H1 (cell line): ENCODE data around the gene CDC25C. TPM values are rescaled to one million over a fixed set of nuclear protein-coding genes. Genes with fewer than 3 reads are reported as not detected.

Experiments used
- CTCF ChIA-PET: fragments of 300-600 bp; sonication (Branson Sonifier 250); formaldehyde crosslinking; loops from one replicate; lab custom pipeline; 2021; ENCODE audit not compliant: partially characterized antibody; lab: Charles Lee
- POLR2A ChIA-PET: fragments of 300-600 bp; sonication (Branson Sonifier 250); formaldehyde crosslinking; loops from one replicate; lab custom pipeline; 2021; ENCODE audit warnings: inconsistent platforms; ENCODE audit not compliant: partially characterized antibody; lab: Charles Lee
- DNase-seq, 2 experiments: peaks; one replicate each; pipeline versions ENCODE4 v3.0.0 to v3.0.0-alpha.2; 2010 to 2022; ENCODE audit warnings: low spot score in 2 of 2, low read depth in 1 of 2, mixed read lengths in 1 of 2
- FAIRE-seq: peaks from 2 replicates; lab custom pipeline; 2011; peaks lifted over from hg19 to GRCh38; lab: Jason Lieb, UNC
- H2AFZ ChIP-seq: 2 replicates; pipeline ENCODE4 v1.8.1; 2012; ENCODE audit warnings: low read length, inconsistent platforms
- H2AK5ac ChIP-seq: 2 replicates; pipeline ENCODE4 v1.6.1; 2013; ENCODE audit warnings: low read depth, low read length
- H2BK120ac ChIP-seq: replicated peaks from 2 replicates; pipeline ENCODE3; 2013; ENCODE audit warnings: low read depth, low read length, inconsistent platforms
- H2BK12ac ChIP-seq: 2 replicates; pipeline ENCODE4 v1.6.1; 2013; ENCODE audit warnings: low read depth, low read length
- H2BK15ac ChIP-seq: 2 replicates; pipeline ENCODE4 v1.6.1; 2013; ENCODE audit warnings: low read length
- H2BK20ac ChIP-seq: 2 replicates; pipeline ENCODE4 v1.6.1; 2013; ENCODE audit warnings: low read length
- H2BK5ac ChIP-seq: 2 replicates; pipeline ENCODE4 v1.6.1; 2013; ENCODE audit warnings: low read depth, low read length
- H3K14ac ChIP-seq: 2 replicates; pipeline ENCODE4 v1.6.1; 2013; ENCODE audit warnings: inconsistent platforms; ENCODE audit not compliant: insufficient read length
- H3K18ac ChIP-seq: 2 replicates; pipeline ENCODE4 v1.6.1; 2013; ENCODE audit warnings: low read length; ENCODE audit errors: extremely low read depth
- H3K23ac ChIP-seq: 2 replicates; pipeline ENCODE4 v1.6.1; 2013; ENCODE audit warnings: inconsistent platforms; ENCODE audit not compliant: insufficient read length
- H3K23me2 ChIP-seq: 2 replicates; pipeline ENCODE4 v1.6.1; 2013; ENCODE audit warnings: low read depth, low read length
- H3K27ac ChIP-seq: 2 replicates; pipeline ENCODE4 v1.6.1; 2011; ENCODE audit warnings: low read depth, low read length, inconsistent platforms
- H3K27me3 ChIP-seq, 4 experiments: replicated peaks in 1 of 4; 1 replicate in 1 of 4; 2 replicates in 3 of 4; pipeline versions ENCODE4 v1.6.1 to v1.8.1; 2011 to 2013; ENCODE audit warnings: low read length in 3 of 4, mild to moderate bottlenecking in 3 of 4, inconsistent platforms in 2 of 4, mixed read lengths in 2 of 4, moderate library complexity in 1 of 4; ENCODE audit not compliant: control insufficient read depth in 3 of 4, insufficient read depth in 3 of 4; ENCODE audit errors: extremely low read depth in 1 of 4
- H3K36me3 ChIP-seq, 4 experiments: 2 replicates each; pipeline versions ENCODE4 v1.6.1 to v1.8.1; 2011 to 2013; ENCODE audit warnings: mild to moderate bottlenecking in 4 of 4, low read length in 3 of 4, moderate library complexity in 2 of 4, control low read depth in 1 of 4, inconsistent platforms in 1 of 4; ENCODE audit not compliant: insufficient read depth in 4 of 4, control insufficient read depth in 2 of 4
- H3K4ac ChIP-seq: replicated peaks from 2 replicates; pipeline ENCODE3; 2013; ENCODE audit warnings: low read length, low read depth, mixed read lengths, inconsistent platforms; ENCODE audit not compliant: insufficient read length
- H3K4me1 ChIP-seq, 4 experiments: replicated peaks in 1 of 4; 1 replicate in 1 of 4; 2 replicates in 3 of 4; pipeline versions ENCODE4 v1.6.1 to v1.8.1; 2011 to 2013; ENCODE audit warnings: low read length in 3 of 4, inconsistent platforms in 2 of 4, mixed read lengths in 1 of 4; ENCODE audit not compliant: insufficient read depth in 4 of 4, control insufficient read depth in 3 of 4
- H3K4me2 ChIP-seq, 2 experiments: 2 replicates each; pipeline versions ENCODE4 v1.6.1 to v1.8.1; 2011 to 2013; ENCODE audit warnings: low read depth in 2 of 2, low read length in 2 of 2, control low read depth in 1 of 2, inconsistent platforms in 1 of 2, mild to moderate bottlenecking in 1 of 2; ENCODE audit not compliant: insufficient read depth in 1 of 2
- H3K4me3 ChIP-seq, 4 experiments: fragments of 200-600, 300-600 bp in 1 of 4; sonication (generic), shearing (Covaris generic), sonication (Bioruptor Twin) in 1 of 4; 2 replicates each; pipeline versions ENCODE4 v1.5.1 to v1.8.1; 2011 to 2016; ENCODE audit warnings: low read length in 4 of 4, low read depth in 3 of 4, control low read depth in 2 of 4, inconsistent platforms in 2 of 4, mild to moderate bottlenecking in 2 of 4, mixed read lengths in 1 of 4, moderate library complexity in 1 of 4; ENCODE audit not compliant: insufficient read depth in 2 of 4; ENCODE audit errors: extremely low read depth in 1 of 4
- H3K56ac ChIP-seq: replicated peaks from 2 replicates; pipeline ENCODE3; 2013; ENCODE audit warnings: low read depth, mild to moderate bottlenecking, mixed read lengths, low read length, inconsistent platforms; ENCODE audit not compliant: insufficient read length
- H3K79me1 ChIP-seq: 2 replicates; pipeline ENCODE4 v1.6.1; 2013; ENCODE audit warnings: low read depth, low read length, control low read depth
- H3K79me2 ChIP-seq, 2 experiments: 2 replicates each; pipeline versions ENCODE4 v1.6.1 to v1.8.1; 2012 to 2013; ENCODE audit warnings: low read length in 2 of 2, mild to moderate bottlenecking in 2 of 2, inconsistent platforms in 1 of 2; ENCODE audit not compliant: insufficient read depth in 2 of 2, control insufficient read depth in 1 of 2
- H3K9ac ChIP-seq, 4 experiments: replicated peaks in 1 of 4; 1 replicate in 1 of 4; 2 replicates in 3 of 4; pipeline versions ENCODE4 v1.6.1 to v1.8.1; 2011 to 2013; ENCODE audit warnings: low read depth in 3 of 4, low read length in 3 of 4, control low read depth in 2 of 4, mild to moderate bottlenecking in 2 of 4, moderate library complexity in 2 of 4, inconsistent platforms in 1 of 4; ENCODE audit errors: extremely low read depth in 1 of 4
- H3K9me3 ChIP-seq, 2 experiments: 2 replicates each; pipeline versions ENCODE4 v1.6.1 to v1.8.1; 2012 to 2013; ENCODE audit warnings: mild to moderate bottlenecking in 2 of 2, moderate library complexity in 2 of 2, control low read depth in 1 of 2, inconsistent platforms in 1 of 2, low read depth in 1 of 2, low read length in 1 of 2, mixed read lengths in 1 of 2; ENCODE audit not compliant: insufficient read depth in 2 of 2
- H4K20me1 ChIP-seq, 2 experiments: replicated peaks in 1 of 2; 2 replicates each; pipeline versions ENCODE3 to v1.8.1; 2011 to 2013; ENCODE audit warnings: inconsistent platforms in 2 of 2, low read length in 2 of 2, mild to moderate bottlenecking in 1 of 2; ENCODE audit not compliant: insufficient read depth in 2 of 2, control insufficient read depth in 1 of 2
- H4K5ac ChIP-seq: 2 replicates; pipeline ENCODE4 v1.6.1; 2013; ENCODE audit warnings: low read length, low read depth, mixed read lengths, inconsistent platforms; ENCODE audit not compliant: insufficient read length
- H4K8ac ChIP-seq: 2 replicates; pipeline ENCODE4 v1.8.0; 2013; ENCODE audit warnings: mild to moderate bottlenecking, moderate library complexity, low read length, inconsistent platforms; ENCODE audit not compliant: insufficient read depth; ENCODE audit errors: extremely low read depth
- H4K91ac ChIP-seq: replicated peaks from 2 replicates; pipeline ENCODE3; 2013; ENCODE audit warnings: low read length, mixed read lengths, inconsistent platforms; ENCODE audit not compliant: insufficient read length
- CREB1 ChIP-seq: IDR thresholded peaks from 2 replicates; pipeline ENCODE4 v1.6.1; 2012; ENCODE audit warnings: inconsistent platforms
- RBBP5 ChIP-seq: IDR thresholded peaks from 2 replicates; pipeline ENCODE4 v1.7.1; 2012; ENCODE audit warnings: low read depth, mild to moderate bottlenecking, inconsistent platforms, low read length, moderate library complexity, borderline replicate concordance
- SP1 ChIP-seq: IDR thresholded peaks from 2 replicates; pipeline ENCODE4 v1.6.1; 2011; ENCODE audit warnings: low read depth, low read length
- YY1 ChIP-seq: IDR thresholded peaks from 2 replicates; pipeline ENCODE4 v1.6.1; 2011; ENCODE audit warnings: low read depth, mild to moderate bottlenecking, low read length
- WGBS, 2 experiments: shearing (Covaris generic) in 1 of 2; methylation state at CpG; one replicate each; pipeline versions ENCODE4 v1.1.6 to v1.1.7; 2013 to 2015; ENCODE audit warnings: low lambda C conversion rate in 2 of 2, mixed read lengths in 2 of 2, inconsistent platforms in 1 of 2, low coverage in 1 of 2, missing lambda C conversion rate in 1 of 2; ENCODE audit not compliant: insufficient replicate concordance in 2 of 2, insufficient coverage in 1 of 2, insufficient read length in 1 of 2; ENCODE audit errors: extremely low coverage in 1 of 2, missing lambda C conversion rate in 1 of 2; 5-methylcytosine and 5-hydroxymethylcytosine counted together
- polyA plus RNA-seq, 7 experiments: library from polyadenylated mRNA; depleted of rRNA in 3 of 7; stranded (reverse) in 5 of 7; unstranded in 2 of 7; fragments of >200 nt in 5 of 7; fragments of 200-250 nt in 2 of 7; gene quantifications; 1 replicate in 5 of 7; 2 replicates in 1 of 7; 4 replicates in 1 of 7; pipeline versions ENCODE4 v1.2.1 to v1.2.3, GENCODE V29; 2011 to 2013; ENCODE audit warnings: missing spikeins in 2 of 7, mixed read lengths in 2 of 7
- total RNA-seq: library from RNA; stranded (reverse); fragmentation: NEBNext Ultra II Directional; extraction: Animal tissue kit (Norgen Biotek cat#: 25700); gene quantifications from 2 replicates; pipeline ENCODE4 v1.2.1, GENCODE V29; 2021

Gene CDC25C
- total and polyA plus RNA-seq, 2 of the 8 experiments (the other 6 are each of a cell fraction or from before 2014, with no cell fraction given), result 18.4 to 20.8 TPM

GRCh38 chr5:138349852-138350562 is 18.4 kb upstream of the CDC25C start:
- no peak overlapping the region for H2BK120ac ChIP-seq
- H3K79me2 ChIP-seq, result peaks cover 5 to 20% of the 10 kb centered on the region in 2 experiments; a peak in 3 of 4 replicates
- H2BK20ac ChIP-seq, result no peak overlapping the region
- H3K4me3 ChIP-seq, result no peak overlapping the region
- no peak for FAIRE-seq
- no peak overlapping the region for H2BK12ac ChIP-seq
- no peak overlapping the region for H3K18ac ChIP-seq
- H2BK15ac ChIP-seq, result no peak overlapping the region
- H2AFZ ChIP-seq, result no peak overlapping the region
- TF ChIP-seq YY1, result no peak
- no peak for TF ChIP-seq CREB1
- TF ChIP-seq RBBP5, result no peak
- TF ChIP-seq SP1, result no peak
- TF ChIP-seq, all 59 proteins: peak for 0
- no peak overlapping the region for H3K27ac ChIP-seq
- no peaks in the 10 kb centered on the region; the same call in 1 of the 2 replicates for H3K79me1 ChIP-seq
- H4K20me1 ChIP-seq, result peaks cover 4 to 7% of the 10 kb centered on the region in 2 experiments
- no peak overlapping the region for H3K4ac ChIP-seq
- 87% methylated on average over 1 of the region's 1 CpG; no CpG with 5 or more reads in 1 of the 2 experiments for WGBS, 2 experiments
- H3K9ac ChIP-seq, result no peak overlapping the region
- CTCF ChIA-PET, result interaction anchor here (1.2 to 11.4 kb wide), 4 partner anchors 13 to 137 kb away, joined by 3 to 196 read pairs (median 4); partner anchors contain the start of genes CDC23, CDC25C and FAM53C
- no peak overlapping the region for H3K56ac ChIP-seq
- peaks cover 8% of the 10 kb centered on the region for H3K23me2 ChIP-seq
- H3K14ac ChIP-seq, result no peak overlapping the region
- no peaks in the 10 kb centered on the region for H3K9me3 ChIP-seq
- H4K5ac ChIP-seq, result no peak overlapping the region
- H2BK5ac ChIP-seq, result no peak overlapping the region
- no peaks in the 10 kb centered on the region for H3K27me3 ChIP-seq
- no peak for DNase-seq
- POLR2A ChIA-PET, result interaction anchor here (1.8 to 14.6 kb wide), 3 partner anchors 10 to 88 kb away, joined by 4 to 254 read pairs (median 68); partner anchors contain the start of genes CDC25C and FAM53C
- H3K4me1 ChIP-seq, result peaks cover 0 to 9% (median 1%) of the 10 kb centered on the region in 4 experiments; a peak in 3 of 7 replicates
- no peak overlapping the region for H4K91ac ChIP-seq
- no peak overlapping the region for H4K8ac ChIP-seq
- H3K36me3 ChIP-seq, result peaks cover 20 to 45% (median 35%) of the 10 kb centered on the region in 4 experiments
- no peak overlapping the region for H2AK5ac ChIP-seq
- no peak overlapping the region for H3K4me2 ChIP-seq
- no peak overlapping the region for H3K23ac ChIP-seq
